ENCODE data around the gene TCEAL7. TPM values are rescaled to one million over a fixed set of nuclear protein-coding genes. Genes with fewer than 3 reads are reported as not detected.

TCEAL7 gene
- total and polyA plus RNA-seq, 4 donors: 0.49 to 1.1 (median 0.56) TPM

DNA sequence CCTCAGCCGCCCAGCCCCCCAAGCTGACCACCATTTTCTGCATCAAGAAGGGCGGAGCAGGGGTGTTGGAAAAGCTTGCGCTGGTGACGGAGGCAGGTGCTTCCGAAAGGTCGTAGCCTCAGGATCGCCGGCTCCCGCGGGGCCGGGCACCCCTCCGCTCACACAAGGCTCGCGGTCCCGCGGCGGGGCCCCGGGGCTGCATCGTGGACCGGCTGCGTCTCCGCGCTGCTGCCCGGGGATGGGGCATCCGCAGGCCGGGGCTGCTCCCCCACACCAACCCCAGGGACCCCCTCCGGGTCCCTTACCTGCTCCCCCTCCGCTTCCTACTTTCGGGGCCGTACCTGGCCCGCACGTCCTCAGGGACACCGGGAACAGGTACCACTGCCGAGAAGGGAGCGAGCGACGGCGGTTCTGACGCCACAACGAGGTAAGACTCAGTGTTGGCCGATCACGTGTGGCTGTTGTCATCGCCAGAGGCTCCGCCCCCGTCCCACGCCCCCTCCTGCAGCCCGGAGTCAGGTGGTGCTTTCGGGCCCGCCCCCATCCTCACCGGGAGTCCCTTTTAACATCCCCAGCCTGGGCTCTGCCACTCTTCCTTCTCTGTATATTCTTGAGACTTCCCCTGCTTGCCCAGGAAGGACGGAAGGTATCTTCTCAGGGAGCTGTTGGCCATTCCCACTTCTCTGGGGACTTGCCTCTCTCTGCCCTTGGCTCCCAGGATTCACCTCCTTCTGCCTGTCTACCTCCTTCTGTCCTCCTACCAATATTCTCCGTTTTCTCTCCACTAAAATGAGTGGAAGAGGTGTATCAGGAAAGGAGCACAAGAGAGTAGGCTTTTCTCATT lies 19.3 kb upstream of the TCEAL7 start, which contains the start of gene BEX2 (continued):
- TF ChIP-seq, protein P1, sequence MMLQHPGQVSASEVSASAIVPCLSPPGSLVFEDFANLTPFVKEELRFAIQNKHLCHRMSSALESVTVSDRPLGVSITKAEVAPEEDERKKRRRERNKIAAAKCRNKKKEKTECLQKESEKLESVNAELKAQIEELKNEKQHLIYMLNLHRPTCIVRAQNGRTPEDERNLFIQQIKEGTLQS (IDR thresholded peaks at IDR 0.05): no peak

DNA sequence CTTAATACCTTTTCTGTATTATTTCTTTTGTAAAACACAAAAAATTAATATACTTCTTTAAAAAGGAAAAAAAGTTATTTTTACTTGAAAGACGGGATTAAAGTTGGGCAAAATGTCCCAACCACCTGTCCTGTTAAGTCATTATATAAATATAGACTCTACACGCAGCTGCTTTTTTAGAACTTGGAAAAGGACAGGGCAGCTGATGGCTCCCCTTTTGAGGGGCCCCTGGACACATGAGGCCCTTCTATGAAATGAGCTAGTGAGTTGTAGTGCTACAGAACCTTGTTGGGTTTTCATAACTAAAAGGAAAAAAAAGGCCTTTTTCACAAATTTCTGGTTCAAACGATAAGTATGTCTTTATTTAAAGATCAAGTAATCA lies 18.6 kb upstream of the TCEAL7 start:
- 76% methylated on average over 3 of the region's 3 CpGs for WGBS
- DNase-seq (ENCODE audit: low spot score): no peak
- Histone ChIP-seq H3K9ac (ENCODE audit: low read depth in 1 of 2, low read length in 2 of 2) (no peak overlapping the region), H3K36me3 (ENCODE audit: control insufficient read depth in 4 of 4, insufficient read depth in 3 of 4, low read depth in 1 of 4, low read length in 3 of 4) (no peaks in the 10 kb centered on the region), H3K9me3 (ENCODE audit: control insufficient read depth in 4 of 4, low read length in 3 of 4) (no peaks in the 10 kb centered on the region), H3K27me3 (ENCODE audit: control insufficient read depth in 4 of 4, insufficient read depth in 4 of 4, low read length in 3 of 4) (no peaks in the 10 kb centered on the region), H3K27ac (ENCODE audit: low read depth in 1 of 2, low read length in 2 of 2) (no peak overlapping the region), H3K4me3 (ENCODE audit: low read depth in 1 of 3, low read length in 3 of 3) (no peak overlapping the region), H3K4me1 (ENCODE audit: control insufficient read depth in 4 of 4, insufficient read depth in 4 of 4, low read length in 3 of 4) (peaks cover 0 to 4% (median 0%) of the 10 kb centered on the region in 4 donors)
- TF ChIP-seq, protein P2, sequence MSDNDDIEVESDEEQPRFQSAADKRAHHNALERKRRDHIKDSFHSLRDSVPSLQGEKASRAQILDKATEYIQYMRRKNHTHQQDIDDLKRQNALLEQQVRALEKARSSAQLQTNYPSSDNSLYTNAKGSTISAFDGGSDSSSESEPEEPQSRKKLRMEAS (IDR thresholded peaks at IDR 0.05): no peak
- no peak for TF ChIP-seq RAD21 (IDR thresholded peaks at IDR 0.05)
- TF ChIP-seq TAF1 (conservative IDR thresholded peaks at IDR 0.05): no peak
- no peak for TF ChIP-seq REST (IDR thresholded peaks at IDR 0.05)
- TF ChIP-seq RXRA (IDR thresholded peaks at IDR 0.05): no peak
- TF ChIP-seq NR2F2 (IDR thresholded peaks at IDR 0.05): no peak
- TF ChIP-seq HNF4G (IDR thresholded peaks at IDR 0.05): no peak
- no peak for TF ChIP-seq GABPA (IDR thresholded peaks at IDR 0.05 in 1 of 2, conservative IDR thresholded peaks at IDR 0.05 in 1 of 2)

DNA sequence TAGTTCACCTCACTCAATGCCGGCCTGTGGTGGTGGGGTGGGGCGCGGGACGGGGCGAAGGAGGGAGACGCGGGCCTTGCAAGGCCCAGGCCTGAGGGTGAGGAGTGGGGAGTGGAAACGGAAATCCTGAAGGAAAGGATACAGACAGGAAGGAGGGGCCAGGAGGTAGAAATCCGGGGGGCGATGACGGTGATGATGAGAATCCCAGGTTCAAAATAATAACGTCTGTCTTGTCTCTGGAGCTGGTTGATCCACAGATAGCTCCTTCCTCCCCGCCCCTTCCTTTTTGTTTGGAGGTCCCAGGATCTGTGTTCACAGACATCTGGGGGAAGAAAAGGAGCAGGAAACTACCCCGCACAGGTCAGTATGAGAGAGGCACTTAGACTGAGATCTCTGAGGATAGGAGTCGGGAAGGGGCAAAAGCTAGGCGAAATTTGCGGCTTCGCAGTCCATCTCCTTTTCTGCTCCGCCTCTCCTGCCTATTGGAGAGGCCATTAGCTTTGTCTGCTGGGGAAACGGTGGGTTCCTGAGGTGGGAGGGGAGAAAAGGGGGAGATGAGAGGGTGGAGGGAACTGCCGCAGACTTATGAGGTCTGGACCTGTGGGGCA lies 746 bp downstream of the TCEAL7 start:
- Histone ChIP-seq H3K36me3 (ENCODE audit: control insufficient read depth in 4 of 4, insufficient read depth in 3 of 4, low read depth in 1 of 4, low read length in 3 of 4) (no peaks in the 10 kb centered on the region), H3K4me3 (ENCODE audit: low read depth in 1 of 3, low read length in 3 of 3) (no peak overlapping the region), H3K9ac (ENCODE audit: low read depth in 1 of 2, low read length in 2 of 2) (no peak overlapping the region), H3K27ac (ENCODE audit: low read depth in 1 of 2, low read length in 2 of 2) (no peak overlapping the region), H3K9me3 (ENCODE audit: control insufficient read depth in 4 of 4, low read length in 3 of 4) (no peaks in the 10 kb centered on the region), H3K27me3 (ENCODE audit: control insufficient read depth in 4 of 4, insufficient read depth in 4 of 4, low read length in 3 of 4) (peaks cover 0 to 3% (median 0%) of the 10 kb centered on the region in 4 donors), H3K4me1 (ENCODE audit: control insufficient read depth in 4 of 4, insufficient read depth in 4 of 4, low read length in 3 of 4) (no peaks in the 10 kb centered on the region)
- DNase-seq (ENCODE audit: low spot score): no peak
- WGBS: 61% methylated on average over 21 of the region's 21 CpGs
- TF ChIP-seq REST (IDR thresholded peaks at IDR 0.05) (no peak), CTCF (IDR thresholded peaks at IDR 0.05; ENCODE audit: low read depth, low read length, missing input control) (no peak), FOXA2 (IDR thresholded peaks at IDR 0.05) (no peak), NR2F2 (IDR thresholded peaks at IDR 0.05) (no peak), SP1 (IDR thresholded peaks at IDR 0.05) (no peak), YY1 (IDR thresholded peaks at IDR 0.05) (no peak), FOXA1 (IDR thresholded peaks at IDR 0.05) (no peak), RXRA (IDR thresholded peaks at IDR 0.05) (no peak), HNF4G (IDR thresholded peaks at IDR 0.05) (no peak), HNF4A (conservative IDR thresholded peaks at IDR 0.05) (no peak), GABPA (IDR thresholded peaks at IDR 0.05 in 1 of 2, conservative IDR thresholded peaks at IDR 0.05 in 1 of 2) (no peak)
- TF ChIP-seq, protein P2 (IDR thresholded peaks at IDR 0.05): no peak
- TF ChIP-seq, protein P3, sequence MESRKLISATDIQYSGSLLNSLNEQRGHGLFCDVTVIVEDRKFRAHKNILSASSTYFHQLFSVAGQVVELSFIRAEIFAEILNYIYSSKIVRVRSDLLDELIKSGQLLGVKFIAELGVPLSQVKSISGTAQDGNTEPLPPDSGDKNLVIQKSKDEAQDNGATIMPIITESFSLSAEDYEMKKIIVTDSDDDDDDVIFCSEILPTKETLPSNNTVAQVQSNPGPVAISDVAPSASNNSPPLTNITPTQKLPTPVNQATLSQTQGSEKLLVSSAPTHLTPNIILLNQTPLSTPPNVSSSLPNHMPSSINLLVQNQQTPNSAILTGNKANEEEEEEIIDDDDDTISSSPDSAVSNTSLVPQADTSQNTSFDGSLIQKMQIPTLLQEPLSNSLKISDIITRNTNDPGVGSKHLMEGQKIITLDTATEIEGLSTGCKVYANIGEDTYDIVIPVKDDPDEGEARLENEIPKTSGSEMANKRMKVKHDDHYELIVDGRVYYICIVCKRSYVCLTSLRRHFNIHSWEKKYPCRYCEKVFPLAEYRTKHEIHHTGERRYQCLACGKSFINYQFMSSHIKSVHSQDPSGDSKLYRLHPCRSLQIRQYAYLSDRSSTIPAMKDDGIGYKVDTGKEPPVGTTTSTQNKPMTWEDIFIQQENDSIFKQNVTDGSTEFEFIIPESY (IDR thresholded peaks at IDR 0.05): no peak
